ENCODE measurements around the gene HFE. TPM values are rescaled to one million over a fixed set of nuclear protein-coding genes. Genes with fewer than 3 reads are reported as not detected.
A peak's percentile ranks its signal among the peaks of the same experiment; 100 is the strongest.

HFE gene
- total and polyA plus RNA-seq, 2 of the 13 experiments (the other 11 are each of a cell fraction or from before 2014, with no cell fraction given): 3.7 to 6.3 TPM

GRCh38 chr6:26123947-26124780, 36.9 kb downstream of the HFE start (continued):
- TF ChIP-seq ZBTB43 (CRISPR knock-in tag; conservative IDR thresholded peaks at IDR 0.05): peak; percentile 46; the same call in 1 of the 2 replicates
- TF ChIP-seq ZBTB42 (CRISPR knock-in tag; IDR thresholded peaks at IDR 0.05): no peak
- TF ChIP-seq TERF1 (CRISPR knock-in tag; IDR thresholded peaks at IDR 0.05): no peak
- no peak for TF ChIP-seq NFATC3 (CRISPR knock-in tag; IDR thresholded peaks at IDR 0.05)
- TF ChIP-seq ZNF318 (CRISPR knock-in tag; IDR thresholded peaks at IDR 0.05): 0 out of 2 replicates have a peak, but pooled peaks have one; percentile 21
- no peak for TF ChIP-seq ZUFSP (CRISPR knock-in tag; IDR thresholded peaks at IDR 0.05; ENCODE audit: borderline replicate concordance)
- peak; percentile 96 for TF ChIP-seq AGO2 (optimal IDR thresholded peaks at IDR 0.05; ENCODE audit: low read depth, low read length)
- TF ChIP-seq FOSL2 (CRISPR knock-in tag; IDR thresholded peaks at IDR 0.05): peak; percentile 54
- no peak; the same call in 1 of the 2 replicates for TF ChIP-seq ZXDC (CRISPR knock-in tag; IDR thresholded peaks at IDR 0.05)
- 0 out of 2 replicates have a peak, but pooled peaks have one; percentile 67 for TF ChIP-seq PLSCR1 (CRISPR knock-in tag; IDR thresholded peaks at IDR 0.05; ENCODE audit: borderline replicate concordance)
